ENCODE results near the gene NUDT22. TPM values are rescaled to one million over a fixed set of nuclear protein-coding genes. Genes with fewer than 3 reads are reported as not detected.

NUDT22 gene
- total and polyA plus RNA-seq, 11 donors = 63.7 to 93.0 (median 70.3) TPM

DNA sequence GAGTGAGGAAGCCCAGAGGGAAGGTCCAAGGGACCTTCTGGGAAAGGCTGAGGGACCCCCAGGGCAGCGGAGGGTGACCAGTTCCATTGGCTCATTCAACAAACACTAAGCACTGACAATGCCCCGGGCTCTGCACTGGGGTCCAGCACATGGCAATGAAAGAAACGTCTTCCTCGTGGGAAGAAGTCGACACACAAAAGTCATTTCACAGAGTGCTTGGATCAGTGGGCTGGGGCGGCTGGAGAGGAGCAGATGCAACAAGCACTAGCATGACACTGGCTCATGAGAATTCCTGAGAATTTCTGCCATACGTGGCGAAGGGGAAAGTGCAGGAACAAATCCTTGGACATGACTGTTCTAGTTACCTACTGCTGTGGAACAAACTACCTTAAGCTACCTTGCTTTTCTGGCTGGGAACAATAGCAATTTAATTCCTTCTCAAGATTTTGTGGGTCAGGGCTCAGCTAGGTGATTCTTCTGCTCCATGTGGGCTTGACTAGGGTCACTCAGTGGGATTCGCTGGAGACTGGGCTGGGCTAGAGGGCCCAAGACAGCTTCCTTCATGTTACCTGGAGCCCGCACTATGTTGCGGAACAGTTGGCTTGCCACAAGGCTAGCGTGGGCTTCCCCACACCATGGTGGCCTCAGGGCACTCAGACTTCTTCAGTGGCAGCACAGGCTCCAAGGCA lies 47.0 kb upstream of the NUDT22 start:
- peaks cover 5 to 40% (median 32%) of the 10 kb centered on the region in 12 donors for H3K4me1 ChIP-seq
- H3K27me3 ChIP-seq = no peaks in the 10 kb centered on the region
- intact Hi-C loops (cut with DNase I) = no loop called here
- H3K9me3 ChIP-seq = peaks cover 0 to under 1% (median 0%) of the 10 kb centered on the region in 12 donors
- TF ChIP-seq, protein P1, sequence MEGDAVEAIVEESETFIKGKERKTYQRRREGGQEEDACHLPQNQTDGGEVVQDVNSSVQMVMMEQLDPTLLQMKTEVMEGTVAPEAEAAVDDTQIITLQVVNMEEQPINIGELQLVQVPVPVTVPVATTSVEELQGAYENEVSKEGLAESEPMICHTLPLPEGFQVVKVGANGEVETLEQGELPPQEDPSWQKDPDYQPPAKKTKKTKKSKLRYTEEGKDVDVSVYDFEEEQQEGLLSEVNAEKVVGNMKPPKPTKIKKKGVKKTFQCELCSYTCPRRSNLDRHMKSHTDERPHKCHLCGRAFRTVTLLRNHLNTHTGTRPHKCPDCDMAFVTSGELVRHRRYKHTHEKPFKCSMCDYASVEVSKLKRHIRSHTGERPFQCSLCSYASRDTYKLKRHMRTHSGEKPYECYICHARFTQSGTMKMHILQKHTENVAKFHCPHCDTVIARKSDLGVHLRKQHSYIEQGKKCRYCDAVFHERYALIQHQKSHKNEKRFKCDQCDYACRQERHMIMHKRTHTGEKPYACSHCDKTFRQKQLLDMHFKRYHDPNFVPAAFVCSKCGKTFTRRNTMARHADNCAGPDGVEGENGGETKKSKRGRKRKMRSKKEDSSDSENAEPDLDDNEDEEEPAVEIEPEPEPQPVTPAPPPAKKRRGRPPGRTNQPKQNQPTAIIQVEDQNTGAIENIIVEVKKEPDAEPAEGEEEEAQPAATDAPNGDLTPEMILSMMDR (IDR thresholded peaks at IDR 0.05) = no peak
- no peak for TF ChIP-seq POLR2A (IDR thresholded peaks at IDR 0.05)
- peaks cover 0 to 2% (median 0%) of the 10 kb centered on the region in 9 donors for H3K36me3 ChIP-seq
- H3K4me3 ChIP-seq = no peak overlapping the region
- WGBS, 4 donors = 87 to 98% (median 97%) methylated on average over 11 to 12 of the region's 12 CpGs
- no peak overlapping the region for H3K27ac ChIP-seq
- DNase-seq (no peak), ATAC-seq (no peak)

DNA sequence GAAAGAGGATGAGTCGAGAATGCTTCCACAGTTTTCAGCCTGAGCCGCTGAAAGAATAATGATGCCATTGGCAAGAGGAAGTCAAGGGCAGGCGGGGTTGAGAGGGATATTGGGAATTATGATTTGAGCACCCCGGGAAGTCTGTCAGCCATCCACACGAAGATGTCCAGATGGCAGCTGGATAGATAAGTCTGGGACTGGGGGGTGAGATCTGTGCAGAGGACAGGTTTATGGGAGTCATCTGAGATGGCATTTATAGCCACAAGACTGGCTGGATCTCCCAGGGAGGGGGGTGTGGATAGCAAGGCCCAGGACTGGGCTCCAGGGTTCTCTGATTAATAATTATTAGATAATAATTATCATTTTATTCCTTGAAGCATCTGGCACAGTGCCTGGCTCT lies 45.2 kb upstream of the NUDT22 start:
- DNase-seq = no peak
- no peaks in the 10 kb centered on the region for H3K27me3 ChIP-seq
- ATAC-seq = no peak
- peaks cover 0 to 2% (median 0%) of the 10 kb centered on the region in 9 donors for H3K36me3 ChIP-seq
- peaks cover 5 to 51% (median 42%) of the 10 kb centered on the region in 12 donors for H3K4me1 ChIP-seq
- H3K27ac ChIP-seq = peak overlapping the region; percentile 69 to 93 (median 82)
- 41 to 51% (median 47%) methylated on average over 5 of the region's 5 CpGs for WGBS, 4 donors
- peak overlapping the region in 10 of 12 donors; percentile 4 to 52 (median 36) for H3K4me3 ChIP-seq
- intact Hi-C loops (cut with DNase I) = loop anchor here in 1 of 10 donors (2.0 kb wide), 1 partner anchor 44 kb away; no protein-coding TSS in a partner anchor
- no peaks in the 10 kb centered on the region for H3K9me3 ChIP-seq
- TF ChIP-seq POLR2A (IDR thresholded peaks at IDR 0.05) = no peak
- TF ChIP-seq, protein P1 (IDR thresholded peaks at IDR 0.05) = no peak

DNA sequence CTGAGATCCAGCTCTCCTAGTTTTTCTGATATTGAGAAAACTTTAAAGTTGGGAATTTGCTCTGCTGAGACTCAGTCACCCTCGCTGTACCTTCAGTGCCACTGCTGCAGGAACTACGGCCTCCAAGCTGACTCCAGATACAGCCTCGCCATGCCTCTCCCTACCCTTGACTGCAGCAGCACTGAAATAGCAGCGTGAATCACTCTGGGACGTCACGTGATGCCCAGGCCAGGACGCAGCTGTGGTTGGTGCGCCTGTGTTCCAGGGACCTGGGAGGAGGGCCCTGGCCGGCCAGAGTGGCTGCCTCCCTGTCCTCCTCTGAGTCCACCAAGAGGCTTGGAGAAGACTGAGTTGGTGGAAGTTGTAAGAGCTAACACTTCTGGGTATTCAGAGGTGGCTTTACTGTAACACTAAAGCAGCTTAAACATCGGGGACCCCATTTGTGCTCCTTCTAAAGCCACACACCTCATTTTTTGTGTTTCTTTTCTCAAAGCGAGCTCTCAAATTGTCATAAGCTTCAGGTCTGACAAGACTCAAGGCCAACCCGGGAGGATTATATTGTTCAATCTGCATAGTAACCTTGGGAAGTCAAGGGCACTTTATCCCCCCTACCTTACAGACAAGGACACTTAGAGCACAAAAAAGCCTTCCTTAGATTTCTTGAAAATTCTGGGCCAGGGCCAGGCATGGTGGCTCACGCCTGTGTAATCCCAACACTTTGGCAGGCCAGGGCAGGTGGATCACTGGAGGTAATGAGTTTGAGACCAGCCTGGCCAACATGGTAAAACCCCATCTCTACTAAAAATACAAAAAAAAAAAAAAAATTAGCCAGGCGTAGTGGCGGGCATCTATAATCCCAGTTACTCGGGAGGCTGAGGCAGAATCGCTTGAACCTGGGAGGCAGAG lies 44.3 kb upstream of the NUDT22 start:
- ATAC-seq (peak; percentile 73 to 78 (median 74)), DNase-seq (peak; percentile 93 to 97 (median 94))
- no peaks in the 10 kb centered on the region for H3K9me3 ChIP-seq
- peak overlapping the region; percentile 69 to 93 (median 82) for H3K27ac ChIP-seq
- 38 to 41% (median 39%) methylated on average over 16 to 17 of the region's 17 CpGs for WGBS, 4 donors
- peak; percentile 87 to 95 for TF ChIP-seq POLR2A (IDR thresholded peaks at IDR 0.05)
- TF ChIP-seq, protein P1 (IDR thresholded peaks at IDR 0.05) = no peak
- intact Hi-C loops (cut with DNase I) = loop anchor here in 1 of 10 donors (2.0 kb wide), 1 partner anchor 43 kb away; no protein-coding TSS in a partner anchor
- peak overlapping the region in 9 of 12 donors; percentile 17 to 52 (median 39) for H3K4me3 ChIP-seq
- H3K4me1 ChIP-seq = peaks cover 5 to 52% (median 43%) of the 10 kb centered on the region in 12 donors
- peaks cover 0 to 2% (median 0%) of the 10 kb centered on the region in 9 donors for H3K36me3 ChIP-seq
- H3K27me3 ChIP-seq = no peaks in the 10 kb centered on the region

Measured in heart left ventricle (tissue), 16 donors.